ENCODE measurements around the gene CMTM3.

Gene CMTM3

DNA sequence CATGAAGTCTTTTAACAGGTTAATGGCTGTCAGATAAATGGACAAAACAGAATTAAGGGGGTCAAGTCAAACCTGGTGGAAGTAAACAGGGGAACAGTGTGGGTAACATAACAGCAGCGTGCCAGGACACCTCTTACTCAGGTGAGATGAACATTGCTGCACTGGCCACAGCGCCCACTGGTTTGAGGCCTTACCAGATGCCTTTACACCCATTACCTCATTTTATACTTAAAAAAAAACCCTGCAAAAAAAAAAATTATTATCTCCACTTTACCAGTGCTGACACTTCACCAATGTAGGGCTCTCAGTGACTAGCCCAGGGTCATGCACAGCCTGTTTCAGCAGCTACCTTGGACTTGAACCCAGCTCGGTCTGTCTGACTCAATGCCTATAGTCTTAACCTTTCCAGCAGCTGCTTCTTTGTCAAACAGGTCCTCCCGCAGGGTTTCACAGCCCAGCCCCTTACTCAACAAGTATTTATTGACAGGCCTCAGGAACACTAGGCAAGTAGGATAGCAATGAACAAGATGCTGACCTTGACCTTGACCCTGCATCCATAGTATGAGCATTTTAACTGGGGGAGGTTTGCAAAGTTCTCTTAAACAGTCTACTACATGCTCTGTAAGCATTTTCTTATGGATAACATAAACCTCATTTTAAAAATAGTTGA lies 30.2 kb downstream of the CMTM3 start:
- TF ChIP-seq, protein P1, sequence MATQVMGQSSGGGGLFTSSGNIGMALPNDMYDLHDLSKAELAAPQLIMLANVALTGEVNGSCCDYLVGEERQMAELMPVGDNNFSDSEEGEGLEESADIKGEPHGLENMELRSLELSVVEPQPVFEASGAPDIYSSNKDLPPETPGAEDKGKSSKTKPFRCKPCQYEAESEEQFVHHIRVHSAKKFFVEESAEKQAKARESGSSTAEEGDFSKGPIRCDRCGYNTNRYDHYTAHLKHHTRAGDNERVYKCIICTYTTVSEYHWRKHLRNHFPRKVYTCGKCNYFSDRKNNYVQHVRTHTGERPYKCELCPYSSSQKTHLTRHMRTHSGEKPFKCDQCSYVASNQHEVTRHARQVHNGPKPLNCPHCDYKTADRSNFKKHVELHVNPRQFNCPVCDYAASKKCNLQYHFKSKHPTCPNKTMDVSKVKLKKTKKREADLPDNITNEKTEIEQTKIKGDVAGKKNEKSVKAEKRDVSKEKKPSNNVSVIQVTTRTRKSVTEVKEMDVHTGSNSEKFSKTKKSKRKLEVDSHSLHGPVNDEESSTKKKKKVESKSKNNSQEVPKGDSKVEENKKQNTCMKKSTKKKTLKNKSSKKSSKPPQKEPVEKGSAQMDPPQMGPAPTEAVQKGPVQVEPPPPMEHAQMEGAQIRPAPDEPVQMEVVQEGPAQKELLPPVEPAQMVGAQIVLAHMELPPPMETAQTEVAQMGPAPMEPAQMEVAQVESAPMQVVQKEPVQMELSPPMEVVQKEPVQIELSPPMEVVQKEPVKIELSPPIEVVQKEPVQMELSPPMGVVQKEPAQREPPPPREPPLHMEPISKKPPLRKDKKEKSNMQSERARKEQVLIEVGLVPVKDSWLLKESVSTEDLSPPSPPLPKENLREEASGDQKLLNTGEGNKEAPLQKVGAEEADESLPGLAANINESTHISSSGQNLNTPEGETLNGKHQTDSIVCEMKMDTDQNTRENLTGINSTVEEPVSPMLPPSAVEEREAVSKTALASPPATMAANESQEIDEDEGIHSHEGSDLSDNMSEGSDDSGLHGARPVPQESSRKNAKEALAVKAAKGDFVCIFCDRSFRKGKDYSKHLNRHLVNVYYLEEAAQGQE (IDR thresholded peaks at IDR 0.05; ENCODE audit: insufficient replicate concordance, low read depth) = no peak
- TF ChIP-seq, protein P2, sequence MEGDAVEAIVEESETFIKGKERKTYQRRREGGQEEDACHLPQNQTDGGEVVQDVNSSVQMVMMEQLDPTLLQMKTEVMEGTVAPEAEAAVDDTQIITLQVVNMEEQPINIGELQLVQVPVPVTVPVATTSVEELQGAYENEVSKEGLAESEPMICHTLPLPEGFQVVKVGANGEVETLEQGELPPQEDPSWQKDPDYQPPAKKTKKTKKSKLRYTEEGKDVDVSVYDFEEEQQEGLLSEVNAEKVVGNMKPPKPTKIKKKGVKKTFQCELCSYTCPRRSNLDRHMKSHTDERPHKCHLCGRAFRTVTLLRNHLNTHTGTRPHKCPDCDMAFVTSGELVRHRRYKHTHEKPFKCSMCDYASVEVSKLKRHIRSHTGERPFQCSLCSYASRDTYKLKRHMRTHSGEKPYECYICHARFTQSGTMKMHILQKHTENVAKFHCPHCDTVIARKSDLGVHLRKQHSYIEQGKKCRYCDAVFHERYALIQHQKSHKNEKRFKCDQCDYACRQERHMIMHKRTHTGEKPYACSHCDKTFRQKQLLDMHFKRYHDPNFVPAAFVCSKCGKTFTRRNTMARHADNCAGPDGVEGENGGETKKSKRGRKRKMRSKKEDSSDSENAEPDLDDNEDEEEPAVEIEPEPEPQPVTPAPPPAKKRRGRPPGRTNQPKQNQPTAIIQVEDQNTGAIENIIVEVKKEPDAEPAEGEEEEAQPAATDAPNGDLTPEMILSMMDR (IDR thresholded peaks at IDR 0.05; ENCODE audit: insufficient read depth, low read length) = no peak
- TF ChIP-seq SPI1 (IDR thresholded peaks at IDR 0.05; ENCODE audit: borderline replicate concordance, low read depth) (no peak), POLR2AphosphoS5 (IDR thresholded peaks at IDR 0.05; ENCODE audit: low read depth) (no peak), GABPA (IDR thresholded peaks at IDR 0.05; ENCODE audit: low read depth) (no peak)
- Histone ChIP-seq H3K27me3 (ENCODE audit: insufficient read depth, poor library complexity, severe bottlenecking) (no peaks in the 10 kb centered on the region), H3K4me3 (replicated peaks; ENCODE audit: insufficient read depth, low read length) (no peak overlapping the region), H3K27ac (replicated peaks) (no peak overlapping the region)
- no peak for DNase-seq (ENCODE audit: low read depth in 1 of 2, low spot score in 1 of 2)

DNA sequence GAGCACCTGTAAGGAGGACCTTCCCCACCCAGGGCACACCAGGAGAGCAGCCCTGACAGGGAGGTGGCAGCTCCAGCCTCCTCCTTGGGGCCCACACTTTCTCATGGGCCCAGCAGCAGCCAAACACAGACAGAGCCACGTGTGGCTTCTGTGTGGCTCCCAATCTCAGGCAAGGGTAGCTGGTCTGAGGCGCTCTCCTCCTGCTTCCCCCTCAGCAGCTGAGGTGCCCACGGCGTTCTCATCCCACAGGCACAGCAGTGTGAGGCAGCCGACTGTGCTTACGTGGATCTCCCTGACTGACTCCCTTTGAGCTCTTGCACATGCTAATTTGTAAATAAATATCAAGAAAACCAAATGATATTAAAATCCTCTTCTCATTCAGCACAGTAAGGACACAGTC lies 30.9 kb downstream of the CMTM3 start:
- H3K27ac ChIP-seq (replicated peaks) = no peak overlapping the region
- TF ChIP-seq SPI1 (IDR thresholded peaks at IDR 0.05; ENCODE audit: borderline replicate concordance, low read depth) (no peak), POLR2AphosphoS5 (IDR thresholded peaks at IDR 0.05; ENCODE audit: low read depth) (no peak), GABPA (IDR thresholded peaks at IDR 0.05; ENCODE audit: low read depth) (no peak)
- TF ChIP-seq, protein P2 (IDR thresholded peaks at IDR 0.05; ENCODE audit: insufficient read depth, low read length) = no peak
- TF ChIP-seq, protein P1 (IDR thresholded peaks at IDR 0.05; ENCODE audit: insufficient replicate concordance, low read depth) = no peak
- H3K27me3 ChIP-seq (ENCODE audit: insufficient read depth, poor library complexity, severe bottlenecking) = no peaks in the 10 kb centered on the region
- H3K4me3 ChIP-seq (replicated peaks; ENCODE audit: insufficient read depth, low read length) = no peak overlapping the region
- DNase-seq (ENCODE audit: low read depth in 1 of 2, low spot score in 1 of 2) = no peak

DNA sequence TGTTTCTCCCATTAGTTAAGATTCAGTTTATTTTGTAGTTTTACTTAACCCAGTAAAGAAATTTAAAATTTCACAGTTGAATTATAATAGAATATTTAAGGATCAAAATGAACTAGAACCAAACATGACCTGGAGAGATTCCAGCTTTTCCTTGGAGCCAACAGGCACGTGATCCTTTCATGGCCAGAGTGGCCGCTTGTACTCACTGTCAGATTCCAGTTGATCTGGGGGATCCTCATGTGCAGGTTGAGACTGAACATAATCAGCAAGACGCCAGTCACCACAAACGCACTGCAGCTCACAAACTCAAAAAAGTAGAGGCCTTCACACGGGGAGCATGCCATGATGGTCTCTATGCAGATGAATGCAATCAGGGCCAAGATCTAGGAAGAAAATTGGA lies 31.7 kb downstream of the CMTM3 start:
- H3K27ac ChIP-seq (replicated peaks) = no peak overlapping the region
- DNase-seq (ENCODE audit: low read depth in 1 of 2, low spot score in 1 of 2) = no peak
- H3K27me3 ChIP-seq (ENCODE audit: insufficient read depth, poor library complexity, severe bottlenecking) = no peaks in the 10 kb centered on the region
- TF ChIP-seq GABPA (IDR thresholded peaks at IDR 0.05; ENCODE audit: low read depth) (no peak), SPI1 (IDR thresholded peaks at IDR 0.05; ENCODE audit: borderline replicate concordance, low read depth) (no peak), POLR2AphosphoS5 (IDR thresholded peaks at IDR 0.05; ENCODE audit: low read depth) (no peak)
- TF ChIP-seq, protein P1 (IDR thresholded peaks at IDR 0.05; ENCODE audit: insufficient replicate concordance, low read depth) = no peak
- TF ChIP-seq, protein P2 (IDR thresholded peaks at IDR 0.05; ENCODE audit: insufficient read depth, low read length) = no peak
- H3K4me3 ChIP-seq (replicated peaks; ENCODE audit: insufficient read depth, low read length) = no peak overlapping the region

Measured in HL-60 (cell line).